ENCODE data around the gene IFI44L.

The IFI44L gene

GRCh38 chr1:78667939-78668338 lies 47.7 kb downstream of the IFI44L start:
- no peak overlapping the region for H3K4me3 ChIP-seq (ENCODE audit: low read depth, low read length)
- TF ChIP-seq CTCF (IDR thresholded peaks at IDR 0.05; ENCODE audit: control insufficient read depth, extremely low read depth, insufficient read depth), result no peak
- DNase-seq (ENCODE audit: low read depth), result no peak

GRCh38 chr1:78668427-78668826 lies 48.2 kb downstream of the IFI44L start:
- no peak for DNase-seq (ENCODE audit: low read depth)
- TF ChIP-seq CTCF (IDR thresholded peaks at IDR 0.05; ENCODE audit: control insufficient read depth, extremely low read depth, insufficient read depth), result no peak
- no peak overlapping the region for H3K4me3 ChIP-seq (ENCODE audit: low read depth, low read length)

- DNase-seq (ENCODE audit: low read depth), result no peak
- TF ChIP-seq CTCF (IDR thresholded peaks at IDR 0.05; ENCODE audit: control insufficient read depth, extremely low read depth, insufficient read depth), result no peak
- H3K4me3 ChIP-seq (ENCODE audit: low read depth, low read length), result no peak overlapping the region
These were observed 52.2 kb downstream of the IFI44L start for GRCh38 chr1:78672428-78672827.

- no peak for DNase-seq (ENCODE audit: low read depth)
- H3K4me3 ChIP-seq (ENCODE audit: low read depth, low read length), result no peak overlapping the region
- TF ChIP-seq CTCF (IDR thresholded peaks at IDR 0.05; ENCODE audit: control insufficient read depth, extremely low read depth, insufficient read depth), result no peak
These were observed 52.9 kb downstream of the IFI44L start for GRCh38 chr1:78673120-78673519.

GRCh38 chr1:78676347-78676982 lies 56.2 kb downstream of the IFI44L start:
- TF ChIP-seq CTCF (IDR thresholded peaks at IDR 0.05; ENCODE audit: control insufficient read depth, extremely low read depth, insufficient read depth), result peak; percentile 58
- DNase-seq (ENCODE audit: low read depth), result peak; percentile 45
- no peak overlapping the region for H3K4me3 ChIP-seq (ENCODE audit: low read depth, low read length)

- DNase-seq (ENCODE audit: low read depth), result no peak
- no peak for TF ChIP-seq CTCF (IDR thresholded peaks at IDR 0.05; ENCODE audit: control insufficient read depth, extremely low read depth, insufficient read depth)
- H3K4me3 ChIP-seq (ENCODE audit: low read depth, low read length), result no peak overlapping the region
These were observed 56.7 kb downstream of the IFI44L start for GRCh38 chr1:78676993-78677392.

GRCh38 chr1:78677788-78678187 lies 57.5 kb downstream of the IFI44L start:
- H3K4me3 ChIP-seq (ENCODE audit: low read depth, low read length), result no peak overlapping the region
- no peak for DNase-seq (ENCODE audit: low read depth)
- TF ChIP-seq CTCF (IDR thresholded peaks at IDR 0.05; ENCODE audit: control insufficient read depth, extremely low read depth, insufficient read depth), result no peak

Measured in LNCaP clone FGC (cell line).